GM12865 (cell line): ENCODE measurements around the gene MACROD1.

Source experiments
- DNase-seq: peaks from one replicate; pipeline ENCODE4 v3.0.0; 2010; ENCODE audit warnings: low read depth
- H3K4me3 ChIP-seq: 2 replicates; pipeline ENCODE4 v1.5.1; 2011; ENCODE audit warnings: mild to moderate bottlenecking, low read depth, low read length, control low read depth
- TF ChIP-seq, protein P1 (sequence below): IDR thresholded peaks from 2 replicates; pipeline ENCODE4 v1.5.1; 2011; ENCODE audit warnings: low read length, control low read depth, low read depth, inconsistent platforms; ENCODE audit not compliant: insufficient read depth; ENCODE audit errors: missing control alignments

MACROD1 gene

GRCh38 chr11:64027651-64028397 lies 138.1 kb downstream of the MACROD1 start:
- DNase-seq, result no peak
- TF ChIP-seq, protein P1, sequence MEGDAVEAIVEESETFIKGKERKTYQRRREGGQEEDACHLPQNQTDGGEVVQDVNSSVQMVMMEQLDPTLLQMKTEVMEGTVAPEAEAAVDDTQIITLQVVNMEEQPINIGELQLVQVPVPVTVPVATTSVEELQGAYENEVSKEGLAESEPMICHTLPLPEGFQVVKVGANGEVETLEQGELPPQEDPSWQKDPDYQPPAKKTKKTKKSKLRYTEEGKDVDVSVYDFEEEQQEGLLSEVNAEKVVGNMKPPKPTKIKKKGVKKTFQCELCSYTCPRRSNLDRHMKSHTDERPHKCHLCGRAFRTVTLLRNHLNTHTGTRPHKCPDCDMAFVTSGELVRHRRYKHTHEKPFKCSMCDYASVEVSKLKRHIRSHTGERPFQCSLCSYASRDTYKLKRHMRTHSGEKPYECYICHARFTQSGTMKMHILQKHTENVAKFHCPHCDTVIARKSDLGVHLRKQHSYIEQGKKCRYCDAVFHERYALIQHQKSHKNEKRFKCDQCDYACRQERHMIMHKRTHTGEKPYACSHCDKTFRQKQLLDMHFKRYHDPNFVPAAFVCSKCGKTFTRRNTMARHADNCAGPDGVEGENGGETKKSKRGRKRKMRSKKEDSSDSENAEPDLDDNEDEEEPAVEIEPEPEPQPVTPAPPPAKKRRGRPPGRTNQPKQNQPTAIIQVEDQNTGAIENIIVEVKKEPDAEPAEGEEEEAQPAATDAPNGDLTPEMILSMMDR, result no peak
- no peak overlapping the region for H3K4me3 ChIP-seq

- TF ChIP-seq, protein P1, result no peak
- no peak for DNase-seq
- no peak overlapping the region for H3K4me3 ChIP-seq
Measured at GRCh38 chr11:64026575-64027205, 139.2 kb downstream of the MACROD1 start.

- TF ChIP-seq, protein P1, result no peak
- H3K4me3 ChIP-seq, result no peak overlapping the region
- DNase-seq, result no peak
Measured at GRCh38 chr11:64025205-64025604, 140.7 kb downstream of the MACROD1 start.

DNA sequence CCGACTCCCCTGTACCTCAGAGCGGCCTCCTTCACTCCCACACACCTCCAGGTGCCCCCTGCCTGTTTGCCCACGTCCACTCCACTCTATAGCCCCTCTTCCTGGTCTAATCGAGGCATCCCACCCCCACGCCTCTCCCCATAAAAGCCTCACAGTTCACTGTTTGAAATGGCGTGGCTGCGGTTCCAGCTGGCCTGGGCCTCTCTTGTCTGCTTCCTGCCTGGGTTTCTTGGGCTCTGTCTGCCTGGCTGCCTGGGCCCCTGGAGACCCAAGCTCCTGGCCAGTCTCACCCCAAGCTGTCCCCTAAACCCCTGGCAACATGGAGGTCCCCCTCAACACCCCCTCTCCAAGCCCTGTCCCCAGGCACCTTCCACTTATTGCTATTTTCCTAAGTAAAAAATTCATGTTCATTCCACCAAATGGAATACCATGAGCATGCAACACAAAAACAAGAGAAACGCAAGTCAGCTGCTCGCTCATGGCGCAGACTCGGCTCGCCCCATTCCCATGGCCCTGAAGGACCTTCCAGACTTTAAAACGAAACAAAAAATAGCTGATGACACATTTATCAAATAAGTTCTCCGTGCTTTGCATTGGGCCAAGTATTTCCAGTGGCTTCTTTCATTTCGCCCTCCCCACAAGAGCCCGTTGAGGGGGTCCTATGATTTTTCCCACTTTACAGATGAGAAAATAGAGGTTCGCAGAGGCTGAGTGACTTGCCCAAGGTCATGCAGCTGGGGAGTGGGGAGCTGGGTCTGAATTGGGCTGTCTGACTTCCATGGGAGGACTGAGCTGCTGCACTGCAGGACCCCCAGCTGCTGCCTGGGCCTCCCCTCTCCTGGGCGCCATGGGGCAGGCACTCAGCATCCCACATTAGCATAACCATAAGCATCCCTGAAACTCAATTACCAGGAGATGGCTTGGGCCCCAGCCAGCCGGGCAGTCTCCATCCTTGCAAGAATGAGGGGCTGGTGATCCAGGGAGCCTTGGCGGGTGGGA lies 141.9 kb downstream of the MACROD1 start:
- no peak for DNase-seq
- TF ChIP-seq, protein P1, result no peak
- no peak overlapping the region for H3K4me3 ChIP-seq

- no peak for DNase-seq
- TF ChIP-seq, protein P1, result no peak
- H3K4me3 ChIP-seq, result no peak overlapping the region
Measured at GRCh38 chr11:64022125-64022784, 143.7 kb downstream of the MACROD1 start.

DNA sequence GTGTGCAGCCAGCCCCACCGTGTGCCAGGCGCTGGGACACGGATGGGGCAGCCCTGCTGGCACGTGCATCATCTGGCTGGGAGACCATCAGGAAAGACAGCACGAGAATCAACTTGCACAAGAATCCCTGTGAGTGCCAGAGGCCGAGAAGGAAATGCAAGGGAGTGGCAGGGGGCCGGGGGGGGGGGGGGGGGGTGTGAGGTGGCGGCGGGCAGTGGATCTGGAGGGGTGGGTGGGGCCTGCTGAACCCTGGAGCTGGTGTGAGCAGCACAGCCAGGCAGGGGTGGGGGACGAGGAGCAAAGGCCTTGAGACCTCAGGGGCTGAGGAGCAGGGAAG lies 144.2 kb downstream of the MACROD1 start:
- TF ChIP-seq, protein P1, result no peak
- no peak for DNase-seq

More for the DNA sequence above, 144.2 kb downstream of the MACROD1 start:
- no peak overlapping the region for H3K4me3 ChIP-seq
